ENCODE measurements around the gene ZNF700.
A peak's percentile ranks its signal among the peaks of the same experiment; 100 is the strongest.
"Not testable (repeated sequence)": the region's sequence is repeated elsewhere in the genome, so short reads cannot be mapped to it uniquely, and the experiment has no call there.

The ZNF700 gene

DNA sequence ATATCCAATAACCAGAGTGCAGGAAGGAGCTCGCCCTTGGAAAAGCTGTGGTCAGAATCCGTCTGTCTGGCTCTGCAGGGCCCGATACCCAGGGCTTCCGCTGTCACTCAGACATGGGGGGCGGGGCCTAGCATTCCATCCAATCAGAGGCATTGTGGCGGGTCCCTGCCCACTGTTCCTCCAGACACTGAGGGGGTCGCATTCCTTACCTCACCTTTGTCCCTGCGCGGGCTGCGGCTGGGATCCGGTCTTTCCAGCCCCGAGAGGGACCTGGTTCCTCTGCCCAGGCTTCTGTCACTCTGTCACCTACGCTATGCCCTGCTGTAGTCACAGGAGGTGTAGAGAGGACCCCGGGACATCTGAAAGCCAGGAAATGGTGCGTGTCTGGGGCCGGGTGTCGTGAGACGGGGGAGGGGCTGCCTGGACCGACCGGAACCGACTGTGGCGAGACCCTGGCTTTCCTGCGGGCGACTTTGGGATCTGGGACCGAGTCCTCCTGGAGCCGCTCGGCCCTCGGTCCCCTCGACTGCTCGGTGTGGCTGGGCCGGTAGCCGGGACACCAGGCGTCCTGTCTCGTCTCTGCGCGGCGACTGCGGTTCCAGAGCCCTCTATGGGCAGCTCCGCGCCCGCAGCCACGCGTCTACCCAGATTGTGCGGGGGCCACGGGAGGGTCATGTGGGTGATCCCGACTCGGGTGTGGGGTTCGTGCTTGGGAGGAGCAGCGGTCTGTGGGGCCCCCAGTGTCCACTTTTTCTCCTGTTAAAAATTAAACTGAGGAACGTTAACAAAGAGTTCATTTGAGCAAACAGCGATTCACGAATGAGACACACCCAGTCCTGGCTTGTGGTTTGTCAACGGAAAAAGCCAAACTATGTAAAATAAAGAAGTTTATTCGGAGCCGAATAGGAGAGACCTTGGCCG is 37.0 kb upstream of the ZNF700 start, which contains the start of gene ZNF69:
TSS of gene ZNF69 (plus strand) at position 172 of the 921 bp plus-strand sequence. CDS start at position 314, 142 bp downstream.
- peaks cover 8% of the 10 kb centered on the region for H3K9me3 ChIP-seq (ENCODE audit: insufficient read depth, low read length)
- peaks cover 5% of the 10 kb centered on the region for H3K4me1 ChIP-seq (ENCODE audit: insufficient read depth, insufficient read length)
- DNase-seq (ENCODE audit: low read depth, low spot score), result peak; percentile 88
- no peak for TF ChIP-seq SUZ12 (IDR thresholded peaks at IDR 0.05; ENCODE audit: extremely low read depth, insufficient read depth, insufficient read length)
- TF ChIP-seq ZNF274 (IDR thresholded peaks at IDR 0.05; ENCODE audit: low read depth, low read length), result no peak
- no peak for TF ChIP-seq YY1 (IDR thresholded peaks at IDR 0.05; ENCODE audit: insufficient read depth, insufficient read length)
- peak within 1 kb of the TSS; percentile 90 for H3K9ac ChIP-seq (ENCODE audit: insufficient read length, low read depth)
- peak within 1 kb of the TSS; percentile 87 for H3K4me3 ChIP-seq (ENCODE audit: insufficient read length, low read depth)
- peaks cover 14% of the 10 kb centered on the region for H3K36me3 ChIP-seq (ENCODE audit: insufficient read depth, insufficient read length, low read length)
- no peaks in the 10 kb centered on the region for H3K27me3 ChIP-seq (ENCODE audit: insufficient read depth, insufficient read length)

DNA sequence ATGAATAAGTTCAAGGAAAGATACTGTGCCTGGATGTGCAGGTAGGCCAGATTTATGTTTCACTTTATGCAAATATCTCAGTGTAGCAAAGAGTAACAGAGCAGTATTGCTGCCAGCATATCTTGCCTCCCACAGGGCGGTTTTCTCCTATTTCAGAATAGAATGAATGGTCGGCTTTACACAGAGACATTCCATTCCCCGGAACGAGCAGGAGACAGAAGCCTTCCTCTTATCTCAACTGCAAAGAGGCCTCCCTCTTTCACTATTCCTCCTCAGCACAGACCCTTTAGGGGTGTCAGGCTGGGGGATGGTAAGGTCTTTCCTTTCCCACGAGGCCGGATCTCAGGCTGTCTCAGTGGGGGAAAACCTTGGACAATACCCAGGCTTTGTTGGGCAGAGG is 35.0 kb upstream of the ZNF700 start:
- DNase-seq (ENCODE audit: low read depth, low spot score); H3K9me3 ChIP-seq (ENCODE audit: insufficient read depth, low read length); H3K27me3 ChIP-seq (ENCODE audit: insufficient read depth, insufficient read length); H3K4me3 ChIP-seq (ENCODE audit: insufficient read length, low read depth); H3K4me1 ChIP-seq (ENCODE audit: insufficient read depth, insufficient read length): not testable (repeated sequence)
- H3K9ac ChIP-seq (ENCODE audit: insufficient read length, low read depth), result peak overlapping the region; percentile 39
- peaks cover 33% of the 10 kb centered on the region for H3K36me3 ChIP-seq (ENCODE audit: insufficient read depth, insufficient read length, low read length)

DNA sequence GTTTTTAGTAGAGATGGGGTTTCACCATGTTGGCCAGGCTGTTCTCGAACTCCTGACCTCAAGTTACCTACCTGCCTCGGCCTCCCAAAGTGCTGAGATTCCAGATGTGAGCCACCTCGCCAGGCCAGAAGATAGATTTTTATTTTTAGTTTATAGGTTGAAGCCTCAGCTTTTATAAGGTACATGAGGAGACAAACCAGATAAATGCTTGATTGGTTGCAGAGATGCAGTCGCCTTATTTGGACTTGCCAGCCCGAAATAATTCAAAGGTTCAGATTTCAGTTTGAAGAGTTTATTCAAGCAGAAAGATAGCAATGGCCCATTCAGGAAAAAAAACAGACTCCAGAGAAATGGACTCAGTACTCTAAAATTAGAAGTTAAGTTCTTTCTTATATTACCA is 34.3 kb upstream of the ZNF700 start:
- TF ChIP-seq ZNF274 (IDR thresholded peaks at IDR 0.05; ENCODE audit: low read depth, low read length), result no peak
- no peak for TF ChIP-seq SUZ12 (IDR thresholded peaks at IDR 0.05; ENCODE audit: extremely low read depth, insufficient read depth, insufficient read length)
- Histone ChIP-seq H3K4me3 (ENCODE audit: insufficient read length, low read depth) (no peak overlapping the region), H3K36me3 (ENCODE audit: insufficient read depth, insufficient read length, low read length) (peaks cover 39% of the 10 kb centered on the region), H3K9ac (ENCODE audit: insufficient read length, low read depth) (no peak overlapping the region), H3K4me1 (ENCODE audit: insufficient read depth, insufficient read length) (peaks cover 5% of the 10 kb centered on the region), H3K9me3 (ENCODE audit: insufficient read depth, low read length) (peaks cover 8% of the 10 kb centered on the region), H3K27me3 (ENCODE audit: insufficient read depth, insufficient read length) (no peaks in the 10 kb centered on the region)
- no peak for DNase-seq (ENCODE audit: low read depth, low spot score)

DNA sequence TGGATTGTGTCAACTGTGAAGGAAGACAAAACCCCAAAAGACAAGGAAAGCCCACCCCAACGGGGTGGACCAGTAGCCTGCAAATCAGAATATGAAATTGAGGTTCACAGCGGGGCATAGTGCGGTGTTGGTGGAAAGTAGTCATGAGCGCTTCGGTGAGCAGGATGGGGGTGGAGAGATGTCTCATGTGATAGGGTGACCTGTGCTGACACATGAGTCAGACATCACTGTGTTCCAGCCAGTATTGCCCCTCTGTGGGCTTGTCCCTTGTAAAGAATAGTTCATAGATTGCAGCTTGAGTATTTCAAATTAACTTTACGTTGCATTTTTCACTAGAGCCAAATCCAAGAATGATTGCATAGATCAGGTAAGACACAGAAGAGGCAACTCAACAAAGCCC is 30.1 kb upstream of the ZNF700 start:
- Histone ChIP-seq H3K4me3 (ENCODE audit: insufficient read length, low read depth) (no peak overlapping the region), H3K36me3 (ENCODE audit: insufficient read depth, insufficient read length, low read length) (peaks cover 39% of the 10 kb centered on the region), H3K9ac (ENCODE audit: insufficient read length, low read depth) (no peak overlapping the region), H3K9me3 (ENCODE audit: insufficient read depth, low read length) (no peaks in the 10 kb centered on the region), H3K27me3 (ENCODE audit: insufficient read depth, insufficient read length) (no peaks in the 10 kb centered on the region), H3K4me1 (ENCODE audit: insufficient read depth, insufficient read length) (no peaks in the 10 kb centered on the region)
- no peak for DNase-seq (ENCODE audit: low read depth, low spot score)
- TF ChIP-seq YY1 (IDR thresholded peaks at IDR 0.05; ENCODE audit: insufficient read depth, insufficient read length) (no peak), SUZ12 (IDR thresholded peaks at IDR 0.05; ENCODE audit: extremely low read depth, insufficient read depth, insufficient read length) (no peak), ZNF274 (IDR thresholded peaks at IDR 0.05; ENCODE audit: low read depth, low read length) (no peak)

DNA sequence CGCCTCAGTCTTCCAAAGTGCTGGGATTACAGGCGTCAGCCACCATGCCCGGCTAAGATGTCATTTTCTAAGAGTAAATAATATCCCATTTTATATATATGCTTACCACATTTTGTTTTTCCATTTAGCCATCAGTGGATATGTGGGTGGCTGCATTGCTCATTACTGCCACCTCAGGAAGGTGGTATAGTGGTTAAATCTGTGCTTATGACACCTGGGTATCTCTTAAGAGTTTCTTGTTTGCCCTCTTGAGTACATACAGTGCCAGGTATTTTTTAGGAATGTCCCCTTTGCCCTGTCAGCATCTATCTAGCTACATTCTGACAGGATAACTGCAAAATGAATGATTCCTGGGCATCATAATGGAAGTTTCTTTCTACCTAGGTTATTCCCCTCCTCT is 22.7 kb upstream of the ZNF700 start:
- Histone ChIP-seq H3K36me3 (ENCODE audit: insufficient read depth, insufficient read length, low read length) (peaks cover 43% of the 10 kb centered on the region), H3K4me3 (ENCODE audit: insufficient read length, low read depth) (no peak overlapping the region), H3K4me1 (ENCODE audit: insufficient read depth, insufficient read length) (no peaks in the 10 kb centered on the region), H3K9me3 (ENCODE audit: insufficient read depth, low read length) (peaks cover 61% of the 10 kb centered on the region), H3K9ac (ENCODE audit: insufficient read length, low read depth) (no peak overlapping the region), H3K27me3 (ENCODE audit: insufficient read depth, insufficient read length) (no peaks in the 10 kb centered on the region)
- TF ChIP-seq YY1 (IDR thresholded peaks at IDR 0.05; ENCODE audit: insufficient read depth, insufficient read length) (no peak), SUZ12 (IDR thresholded peaks at IDR 0.05; ENCODE audit: extremely low read depth, insufficient read depth, insufficient read length) (no peak), ZNF274 (IDR thresholded peaks at IDR 0.05; ENCODE audit: low read depth, low read length) (no peak)
- no peak for DNase-seq (ENCODE audit: low read depth, low spot score)

DNA sequence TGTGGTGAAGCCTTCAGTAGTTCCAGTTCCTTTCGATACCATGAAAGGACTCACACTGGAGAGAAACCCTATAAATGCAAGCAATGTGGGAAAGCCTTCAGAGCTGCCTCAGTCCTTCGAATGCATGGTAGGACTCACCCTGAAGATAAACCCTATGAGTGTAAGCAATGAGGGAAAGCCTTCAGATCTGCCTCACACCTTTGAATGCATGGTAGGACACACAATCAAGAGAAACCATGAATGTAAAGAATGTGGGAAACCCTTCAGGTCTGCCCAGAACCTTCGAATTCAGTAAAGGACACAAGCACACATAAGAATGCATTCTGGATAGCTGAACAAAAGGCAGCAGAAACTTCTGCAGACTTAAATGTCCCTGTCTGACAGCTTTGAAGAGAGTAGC is 19.0 kb upstream of the ZNF700 start:
- TF ChIP-seq SUZ12 (IDR thresholded peaks at IDR 0.05; ENCODE audit: extremely low read depth, insufficient read depth, insufficient read length) (no peak), ZNF274 (IDR thresholded peaks at IDR 0.05; ENCODE audit: low read depth, low read length) (no peak), YY1 (IDR thresholded peaks at IDR 0.05; ENCODE audit: insufficient read depth, insufficient read length) (no peak)
- DNase-seq (ENCODE audit: low read depth, low spot score), result no peak
- Histone ChIP-seq H3K27me3 (ENCODE audit: insufficient read depth, insufficient read length) (no peaks in the 10 kb centered on the region), H3K9me3 (ENCODE audit: insufficient read depth, low read length) (peaks cover 58% of the 10 kb centered on the region), H3K9ac (ENCODE audit: insufficient read length, low read depth) (no peak overlapping the region), H3K4me1 (ENCODE audit: insufficient read depth, insufficient read length) (no peaks in the 10 kb centered on the region), H3K36me3 (ENCODE audit: insufficient read depth, insufficient read length, low read length) (peaks cover 43% of the 10 kb centered on the region), H3K4me3 (ENCODE audit: insufficient read length, low read depth) (no peak overlapping the region)

DNA sequence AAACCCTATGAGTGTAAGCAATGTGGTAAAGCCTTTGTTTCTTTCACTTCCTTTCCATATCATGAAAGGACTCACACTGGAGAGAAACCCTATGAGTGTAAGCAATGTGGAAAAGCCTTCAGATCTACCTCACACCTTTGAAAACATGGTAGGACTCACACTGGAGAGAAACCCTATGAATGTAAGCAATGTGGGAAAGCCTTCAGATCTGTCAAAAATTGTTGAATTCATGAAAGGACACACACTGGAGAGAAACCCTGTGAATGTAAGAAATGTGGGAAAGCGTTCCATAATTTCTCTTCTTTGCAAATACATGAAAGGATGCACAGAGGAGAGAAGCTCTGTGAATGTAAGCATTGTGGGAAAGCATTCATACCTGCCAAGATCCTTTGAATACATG is 13.0 kb upstream of the ZNF700 start:
- H3K27me3 ChIP-seq (ENCODE audit: insufficient read depth, insufficient read length); H3K9ac ChIP-seq (ENCODE audit: insufficient read length, low read depth); H3K4me3 ChIP-seq (ENCODE audit: insufficient read length, low read depth); DNase-seq (ENCODE audit: low read depth, low spot score); H3K4me1 ChIP-seq (ENCODE audit: insufficient read depth, insufficient read length): not testable (repeated sequence)
- peaks cover 18% of the 10 kb centered on the region for H3K36me3 ChIP-seq (ENCODE audit: insufficient read depth, insufficient read length, low read length)
- peaks cover 31% of the 10 kb centered on the region for H3K9me3 ChIP-seq (ENCODE audit: insufficient read depth, low read length)

DNA sequence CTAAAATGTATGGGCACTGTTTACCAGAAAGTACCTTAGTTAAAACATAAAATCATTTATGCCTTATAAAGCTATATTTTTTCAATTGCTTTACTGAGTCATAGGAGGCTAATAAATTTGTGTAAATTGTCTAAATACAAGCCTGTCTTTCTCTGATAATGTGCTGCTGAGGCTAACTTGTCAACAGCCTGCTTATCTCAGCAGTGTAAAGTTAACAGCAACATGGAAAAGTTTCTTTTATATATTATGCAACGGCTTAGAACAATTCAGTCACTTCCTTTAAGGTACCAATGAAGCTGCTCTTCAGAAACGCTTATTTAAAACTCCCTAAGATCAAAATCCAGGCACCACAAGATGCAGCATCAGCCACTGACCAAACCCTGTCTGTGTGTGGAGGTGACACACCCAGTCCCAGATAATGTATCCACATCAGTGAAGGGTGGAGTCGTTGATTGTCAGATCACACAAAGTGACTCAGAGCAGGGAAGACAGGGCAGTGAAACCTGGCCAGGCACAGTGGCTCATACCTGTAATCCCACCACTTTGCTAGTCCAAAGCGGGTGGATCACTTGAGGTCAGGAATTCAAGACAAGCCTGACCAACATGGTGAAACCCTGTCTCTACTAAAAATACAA is 10.4 kb upstream of the ZNF700 start:
- not testable (repeated sequence) for H3K9ac ChIP-seq (ENCODE audit: insufficient read length, low read depth); H3K27me3 ChIP-seq (ENCODE audit: insufficient read depth, insufficient read length); H3K4me3 ChIP-seq (ENCODE audit: insufficient read length, low read depth); H3K4me1 ChIP-seq (ENCODE audit: insufficient read depth, insufficient read length); DNase-seq (ENCODE audit: low read depth, low spot score)
- peaks cover 31% of the 10 kb centered on the region for H3K9me3 ChIP-seq (ENCODE audit: insufficient read depth, low read length)
- peaks cover 18% of the 10 kb centered on the region for H3K36me3 ChIP-seq (ENCODE audit: insufficient read depth, insufficient read length, low read length)
